CD4-positive, alpha-beta memory T cell (primary cell): Measurements from ENCODE around the gene SLC1A2. TPM values are rescaled to one million over a fixed set of nuclear protein-coding genes. Genes with fewer than 3 reads are reported as not detected.
A peak's percentile ranks its signal among the peaks of the same experiment; 100 is the strongest.

ENCODE experiments used
- CTCF ChIA-PET: fragments of 350-600 bp; sonication (Branson Sonifier 250); formaldehyde crosslinking; loops from one replicate; lab custom pipeline; 2021; ENCODE audit warnings: inconsistent platforms; ENCODE audit not compliant: partially characterized antibody; lab: Charles Lee
- POLR2A ChIA-PET: fragments of 350-600 bp; sonication (Branson Sonifier 250); formaldehyde crosslinking; loops from one replicate; lab custom pipeline; 2021; ENCODE audit not compliant: partially characterized antibody; lab: Charles Lee
- DNase-seq, 5 donors: peaks; one replicate each; pipeline versions ENCODE4 v3.0.0 to v3.0.0-alpha.2; 2020 to 2022; ENCODE audit warnings: mixed read lengths in 1 of 5
- H3K27ac ChIP-seq: one replicate; pipeline ENCODE4 v1.7.0; 2013; ENCODE audit warnings: low read depth, low read length
- H3K27me3 ChIP-seq: 2 replicates; pipeline ENCODE4 v1.7.0; 2013; ENCODE audit warnings: mild to moderate bottlenecking, low read length, moderate library complexity; ENCODE audit not compliant: insufficient read depth
- H3K36me3 ChIP-seq: 2 replicates; pipeline ENCODE4 v1.7.0; 2013; ENCODE audit warnings: mild to moderate bottlenecking, low read length, moderate library complexity; ENCODE audit not compliant: insufficient read depth
- H3K4me1 ChIP-seq: 2 replicates; pipeline ENCODE4 v1.7.0; 2013; ENCODE audit warnings: mild to moderate bottlenecking, low read length, moderate library complexity; ENCODE audit not compliant: insufficient read depth
- H3K4me3 ChIP-seq, 2 donors: one replicate each; pipeline ENCODE4 v1.7.0; 2013; ENCODE audit warnings: low read length in 2 of 2, mild to moderate bottlenecking in 1 of 2
- H3K9me3 ChIP-seq, 2 donors: one replicate each; pipeline ENCODE4 v1.7.0; 2013; ENCODE audit warnings: low read length in 2 of 2, control low read depth in 1 of 2; ENCODE audit not compliant: control insufficient read depth in 1 of 2
- H3K27ac Mint-ChIP-seq, 7 donors: one replicate each; pipeline ENCODE4 v1.8.0; 2020 to 2021; ENCODE audit warnings: mixed read lengths in 7 of 7, mild to moderate bottlenecking in 6 of 7, inconsistent platforms in 3 of 7, moderate library complexity in 3 of 7
- H3K27me3 Mint-ChIP-seq, 2 donors: one replicate each; pipeline ENCODE4 v1.8.0; 2020 to 2021; ENCODE audit warnings: mixed read lengths in 2 of 2
- H3K36me3 Mint-ChIP-seq, 2 donors: one replicate each; pipeline ENCODE4 v1.8.0; 2020 to 2021; ENCODE audit warnings: mixed read lengths in 2 of 2, inconsistent platforms in 1 of 2, mild to moderate bottlenecking in 1 of 2
- H3K4me1 Mint-ChIP-seq, 4 donors: one replicate each; pipeline ENCODE4 v1.8.0; 2020 to 2021; ENCODE audit warnings: mixed read lengths in 4 of 4, mild to moderate bottlenecking in 1 of 4
- H3K4me3 Mint-ChIP-seq, 8 donors: one replicate each; pipeline ENCODE4 v1.8.0; 2020 to 2021; ENCODE audit warnings: mixed read lengths in 8 of 8, mild to moderate bottlenecking in 7 of 8, moderate library complexity in 6 of 8, inconsistent platforms in 3 of 8
- H3K9me3 Mint-ChIP-seq, 8 donors: one replicate each; pipeline ENCODE4 v1.8.0; 2020 to 2021; ENCODE audit warnings: mixed read lengths in 8 of 8, mild to moderate bottlenecking in 5 of 8, inconsistent platforms in 3 of 8, moderate library complexity in 1 of 8
- intact Hi-C: fragments of 100-400 bp; cut with micrococcal nuclease; formaldehyde crosslinking; loops from one replicate; pipeline ENCODE4 v1.15.1; 2023
- polyA plus RNA-seq, 2 donors: library from polyadenylated mRNA; unstranded; fragments of 300-500 nt; fragmentation: Illumina TruSeq; gene quantifications; one replicate each; pipeline ENCODE4 v1.2.3, GENCODE V29; 2021
- total RNA-seq, 2 experiments: library from RNA; stranded (reverse); gene quantifications; one replicate each; pipeline ENCODE4 v1.2.3, GENCODE V29; 2021

Gene SLC1A2
- total and polyA plus RNA-seq, 4 experiments from 2014 or later: 0.08 to 0.25 (median 0.11) TPM

DNA sequence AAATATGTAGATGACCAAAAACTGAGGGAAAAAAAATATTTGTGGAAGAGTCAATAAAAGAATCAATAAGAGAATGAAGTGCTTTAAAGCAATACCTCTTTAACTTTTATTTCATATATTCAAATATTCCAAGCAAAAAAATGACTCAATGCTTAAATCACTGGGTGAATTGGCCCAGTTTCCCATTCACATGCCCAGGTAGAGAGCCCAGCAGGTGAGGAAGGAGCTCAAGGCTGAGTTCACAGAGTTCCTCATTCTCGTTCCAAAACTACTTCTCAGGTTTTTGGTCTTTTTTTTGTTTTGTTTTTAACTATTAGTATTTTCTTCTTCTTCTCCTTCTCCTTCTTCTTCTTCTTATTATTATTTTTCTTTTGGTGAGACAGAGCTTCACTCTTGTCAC is 30.2 kb downstream of the SLC1A2 start:
- H3K9me3 ChIP-seq: no peaks in the 10 kb centered on the region
- H3K36me3 ChIP-seq: no peaks in the 10 kb centered on the region
- H3K4me3 Mint-ChIP-seq: no peak overlapping the region
- peaks cover 19% of the 10 kb centered on the region for H3K4me1 ChIP-seq
- H3K4me1 Mint-ChIP-seq: peaks cover 13 to 27% (median 19%) of the 10 kb centered on the region in 4 donors
- no peak for DNase-seq
- H3K27ac Mint-ChIP-seq: peak overlapping the region in 1 of 7 donors; percentile 8
- no peak overlapping the region for H3K4me3 ChIP-seq
- ChIA-PET POLR2A (no interaction called here), CTCF (interaction anchor here (1.0 to 8.7 kb wide), 8 partner anchors 25 to 876 kb away, joined by 3 to 158 read pairs (median 12); partner anchors contain the start of gene ELF5)
- H3K27ac ChIP-seq: no peak overlapping the region
- peaks cover 0 to 5% (median 0%) of the 10 kb centered on the region in 8 donors for H3K9me3 Mint-ChIP-seq
- no peaks in the 10 kb centered on the region for H3K27me3 ChIP-seq
- intact Hi-C loops: no loop called here
- no peaks in the 10 kb centered on the region for H3K27me3 Mint-ChIP-seq
- no peaks in the 10 kb centered on the region for H3K36me3 Mint-ChIP-seq

DNA sequence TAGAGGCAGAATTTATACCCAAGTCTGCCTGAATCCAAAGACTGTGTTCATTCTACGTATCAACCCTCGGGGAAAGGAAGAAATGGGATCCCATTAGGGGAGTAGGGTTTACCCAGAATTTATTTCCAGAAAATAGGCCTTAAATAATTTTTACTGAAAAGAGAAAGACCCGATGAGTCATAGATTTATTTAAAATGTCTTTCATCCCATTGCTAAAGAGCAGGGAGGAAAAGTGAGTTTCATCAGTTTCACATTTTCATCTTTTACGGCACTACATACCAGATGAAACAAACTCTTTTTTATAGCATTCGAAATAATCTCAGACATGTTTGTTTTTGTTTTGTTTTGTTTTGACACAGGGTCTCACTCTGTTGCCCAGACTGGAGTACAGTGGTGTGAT is 31.3 kb downstream of the SLC1A2 start:
- Mint-ChIP-seq H3K27me3 (no peaks in the 10 kb centered on the region), H3K36me3 (no peaks in the 10 kb centered on the region), H3K9me3 (peaks cover 0 to 5% (median 0%) of the 10 kb centered on the region in 8 donors), H3K27ac (peak overlapping the region in 3 of 7 donors; percentile 22 to 68 (median 26)), H3K4me1 (peaks cover 13 to 27% (median 19%) of the 10 kb centered on the region in 4 donors), H3K4me3 (no peak overlapping the region)
- Histone ChIP-seq H3K9me3 (no peaks in the 10 kb centered on the region), H3K27me3 (no peaks in the 10 kb centered on the region), H3K27ac (no peak overlapping the region), H3K4me1 (peaks cover 19% of the 10 kb centered on the region), H3K36me3 (no peaks in the 10 kb centered on the region), H3K4me3 (no peak overlapping the region)
- intact Hi-C loops: no loop called here
- CTCF ChIA-PET: interaction anchor here (1.6 to 8.7 kb wide), 3 partner anchors 8 to 460 kb away, joined by 3 to 158 read pairs (median 19); no protein-coding TSS in a partner anchor
- POLR2A ChIA-PET: no interaction called here
- DNase-seq: no peak

DNA sequence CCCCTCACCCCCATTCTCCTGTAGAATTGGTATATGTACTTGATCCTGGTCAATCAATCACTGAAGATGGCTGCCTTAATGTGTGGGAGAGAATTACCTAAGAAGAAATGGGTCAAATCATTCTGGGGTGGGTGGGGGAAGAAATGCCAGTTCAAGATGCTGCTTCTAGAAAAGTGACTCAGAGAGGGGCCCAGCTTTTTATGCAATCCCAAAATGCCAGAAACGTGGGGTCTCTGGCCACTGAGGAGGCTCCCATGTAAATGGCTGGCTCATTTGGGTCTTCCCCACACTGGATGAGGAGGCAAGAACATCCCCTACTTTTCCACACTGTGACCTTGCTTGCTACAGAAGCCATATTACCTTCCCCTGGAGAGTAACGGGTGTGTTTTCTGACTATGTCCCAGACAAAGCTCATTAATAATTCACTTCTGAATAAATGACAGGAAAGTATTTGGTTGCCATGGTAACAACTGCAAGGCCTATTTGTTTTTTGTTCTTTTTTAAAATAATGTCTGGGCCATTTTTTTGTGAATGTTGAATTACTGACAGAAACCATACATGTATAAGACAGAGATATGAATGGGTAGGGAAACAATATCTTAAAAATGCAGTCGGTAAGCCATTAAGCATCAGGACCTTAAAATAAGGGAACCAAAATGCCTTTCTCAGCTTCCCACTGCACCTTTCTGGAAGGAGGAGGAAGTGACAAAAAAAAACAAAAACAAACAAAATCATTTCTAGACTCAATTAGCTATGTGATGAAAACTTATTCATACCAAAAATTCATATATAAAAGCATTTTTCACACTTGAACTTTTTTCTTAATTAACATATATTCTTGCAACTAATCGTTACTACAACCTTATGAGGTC is 32.0 kb downstream of the SLC1A2 start:
- peaks cover 0 to 5% (median 0%) of the 10 kb centered on the region in 8 donors for H3K9me3 Mint-ChIP-seq
- no peaks in the 10 kb centered on the region for H3K27me3 Mint-ChIP-seq
- Histone ChIP-seq H3K36me3 (no peaks in the 10 kb centered on the region), H3K27ac (no peak overlapping the region), H3K4me3 (no peak overlapping the region), H3K4me1 (peaks cover 18% of the 10 kb centered on the region), H3K27me3 (no peaks in the 10 kb centered on the region), H3K9me3 (no peaks in the 10 kb centered on the region)
- no peak overlapping the region for H3K4me3 Mint-ChIP-seq
- CTCF ChIA-PET: interaction anchor here (1.6 to 8.7 kb wide), 2 partner anchors 8 to 460 kb away, joined by 3 to 158 read pairs; no protein-coding TSS in a partner anchor
- H3K4me1 Mint-ChIP-seq: peaks cover 13 to 27% (median 19%) of the 10 kb centered on the region in 4 donors
- POLR2A ChIA-PET: no interaction called here
- no peak for DNase-seq
- H3K36me3 Mint-ChIP-seq: no peaks in the 10 kb centered on the region
- intact Hi-C loops: no loop called here
- peak overlapping the region in 2 of 7 donors; percentile 65 to 68 for H3K27ac Mint-ChIP-seq

DNA sequence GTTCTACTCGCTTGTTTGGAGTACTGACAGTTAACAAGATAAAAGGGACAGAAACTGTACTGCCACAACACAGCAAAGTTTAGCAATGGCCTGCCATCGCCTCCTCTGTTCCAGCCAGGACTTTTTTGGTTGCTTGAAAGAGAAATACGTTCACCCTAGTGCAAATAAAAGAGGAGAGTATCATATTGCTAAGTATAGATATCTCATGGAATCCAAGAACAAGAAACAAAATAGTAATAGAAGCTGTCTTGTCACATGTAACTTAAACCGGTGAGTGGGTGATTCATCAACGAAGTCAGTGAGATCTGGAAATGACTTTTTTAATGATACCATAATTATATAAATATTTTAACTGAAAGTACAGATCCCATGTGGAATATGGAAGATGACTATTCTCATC is 35.4 kb downstream of the SLC1A2 start:
- Histone ChIP-seq H3K9me3 (no peaks in the 10 kb centered on the region), H3K4me3 (no peak overlapping the region), H3K27me3 (no peaks in the 10 kb centered on the region), H3K36me3 (no peaks in the 10 kb centered on the region), H3K27ac (no peak overlapping the region), H3K4me1 (no peaks in the 10 kb centered on the region)
- H3K4me1 Mint-ChIP-seq: peaks cover 0 to 4% (median 2%) of the 10 kb centered on the region in 4 donors
- H3K36me3 Mint-ChIP-seq: no peaks in the 10 kb centered on the region
- POLR2A ChIA-PET: no interaction called here
- H3K27ac Mint-ChIP-seq: no peak overlapping the region
- DNase-seq: no peak
- intact Hi-C loops: no loop called here
- CTCF ChIA-PET: no interaction called here
- peaks cover 0 to 1% of the 10 kb centered on the region in 2 donors for H3K27me3 Mint-ChIP-seq
- H3K9me3 Mint-ChIP-seq: peaks cover 0 to 5% (median 1%) of the 10 kb centered on the region in 8 donors
- H3K4me3 Mint-ChIP-seq: no peak overlapping the region

DNA sequence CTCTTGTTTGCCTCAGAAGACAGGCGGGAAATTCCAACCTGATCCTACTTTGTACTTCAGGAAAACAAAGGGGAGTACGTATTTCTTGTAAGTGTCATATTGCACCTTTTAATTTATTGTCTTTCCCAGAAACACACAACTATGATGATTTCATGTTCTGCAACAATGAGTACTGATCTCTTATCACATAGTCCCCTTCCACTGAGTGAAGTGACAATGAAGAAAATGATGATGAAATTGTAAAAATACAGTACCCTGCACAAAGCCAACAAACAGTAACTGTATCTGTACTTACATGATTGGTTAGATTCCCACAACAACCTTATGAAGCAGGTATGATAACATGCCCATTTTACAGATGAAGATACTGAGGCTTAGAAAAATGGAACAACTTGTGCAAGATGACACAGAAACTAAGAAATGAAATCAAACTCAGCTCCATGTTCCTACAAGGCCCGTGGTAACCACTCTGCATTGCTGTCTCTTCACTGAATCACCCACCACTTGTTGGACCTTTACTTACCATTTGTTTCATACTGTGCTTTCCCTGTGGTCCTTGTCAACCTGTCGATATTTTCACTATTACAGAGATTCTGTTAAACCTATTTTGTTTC is 37.5 kb downstream of the SLC1A2 start:
- H3K4me1 ChIP-seq: no peaks in the 10 kb centered on the region

DNA sequence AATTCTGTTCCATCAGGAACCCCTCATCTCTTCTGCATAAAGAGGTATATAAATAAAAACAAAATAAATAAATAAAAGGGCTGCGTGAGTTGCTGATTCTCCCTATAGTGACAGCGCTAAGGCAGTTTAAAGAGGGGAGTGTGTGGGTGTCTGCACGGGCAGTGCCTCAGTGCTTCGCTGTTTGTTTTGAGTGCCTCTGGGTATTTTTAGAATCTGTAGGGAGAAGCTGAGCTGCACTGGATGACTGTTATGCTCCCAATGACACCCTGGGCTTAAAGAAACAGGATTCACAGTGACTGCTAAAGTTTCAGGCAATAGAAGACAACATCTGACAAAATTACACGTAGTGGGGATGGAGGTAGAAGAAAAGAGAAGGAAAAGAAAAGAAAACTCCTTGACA is 38.8 kb downstream of the SLC1A2 start:
- ChIA-PET POLR2A (no interaction called here), CTCF (interaction anchor here (1.3 to 4.4 kb wide), 2 partner anchors 10 to 16 kb away, joined by 4 to 22 read pairs; no protein-coding TSS in a partner anchor)
- H3K27ac ChIP-seq: no peak overlapping the region
- no peaks in the 10 kb centered on the region for H3K4me1 ChIP-seq
- intact Hi-C loops: no loop called here
- Mint-ChIP-seq H3K4me3 (no peak overlapping the region), H3K9me3 (peaks cover 0 to 5% (median 1%) of the 10 kb centered on the region in 8 donors), H3K36me3 (no peaks in the 10 kb centered on the region), H3K4me1 (peaks cover 0 to 1% (median 0%) of the 10 kb centered on the region in 4 donors), H3K27me3 (peaks cover 0 to 1% of the 10 kb centered on the region in 2 donors), H3K27ac (peak overlapping the region in 1 of 7 donors; percentile 86)
- no peaks in the 10 kb centered on the region for H3K36me3 ChIP-seq
- no peak for DNase-seq
- H3K27me3 ChIP-seq: no peaks in the 10 kb centered on the region
- H3K9me3 ChIP-seq: no peaks in the 10 kb centered on the region
- no peak overlapping the region for H3K4me3 ChIP-seq

More for the DNA sequence above, 37.5 kb downstream of the SLC1A2 start:
- intact Hi-C loops: no loop called here
- peaks cover 0 to 1% of the 10 kb centered on the region in 2 donors for H3K27me3 Mint-ChIP-seq
- H3K4me1 Mint-ChIP-seq: peaks cover 0 to 1% (median 0%) of the 10 kb centered on the region in 4 donors
- H3K36me3 ChIP-seq: no peaks in the 10 kb centered on the region
- ChIA-PET POLR2A (no interaction called here), CTCF (interaction anchor here (1.1 to 4.4 kb wide), 4 partner anchors 9 to 384 kb away, joined by 3 to 22 read pairs (median 3); no protein-coding TSS in a partner anchor)
- H3K27ac Mint-ChIP-seq: no peak overlapping the region
- no peak overlapping the region for H3K4me3 Mint-ChIP-seq
- H3K9me3 ChIP-seq: no peaks in the 10 kb centered on the region
- no peaks in the 10 kb centered on the region for H3K27me3 ChIP-seq
- no peak for DNase-seq
- H3K36me3 Mint-ChIP-seq: no peaks in the 10 kb centered on the region
- no peak overlapping the region for H3K27ac ChIP-seq
- no peak overlapping the region for H3K4me3 ChIP-seq
- H3K9me3 Mint-ChIP-seq: peaks cover 0 to 5% (median 1%) of the 10 kb centered on the region in 8 donors

DNA sequence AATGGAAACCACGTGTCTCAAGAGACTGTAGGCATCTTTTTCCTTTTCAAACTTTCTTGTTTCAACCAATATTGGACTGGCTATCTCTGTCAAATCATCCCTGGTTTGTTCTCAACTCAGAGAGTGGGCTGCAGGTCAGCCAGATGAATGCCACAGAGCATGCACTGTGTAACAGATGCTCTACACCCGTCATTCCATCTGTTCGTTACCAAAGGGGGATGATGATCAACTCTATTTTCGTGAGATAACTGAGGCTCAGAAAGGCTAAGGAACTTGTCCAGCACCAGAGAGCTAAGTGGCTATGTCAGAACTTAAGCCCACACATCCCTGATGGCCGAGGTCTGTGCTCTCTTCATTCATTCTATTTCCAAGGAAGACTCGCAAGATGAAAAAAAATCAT is 42.1 kb downstream of the SLC1A2 start:
- H3K4me3 Mint-ChIP-seq: no peak overlapping the region
- peaks cover 0 to 1% of the 10 kb centered on the region in 2 donors for H3K27me3 Mint-ChIP-seq
- POLR2A ChIA-PET: no interaction called here
- no peaks in the 10 kb centered on the region for H3K27me3 ChIP-seq
- no peaks in the 10 kb centered on the region for H3K4me1 ChIP-seq
- no peak for DNase-seq
- H3K9me3 Mint-ChIP-seq: peaks cover 0 to 3% (median 0%) of the 10 kb centered on the region in 8 donors
- intact Hi-C loops: no loop called here
- no peak overlapping the region for H3K4me3 ChIP-seq
- H3K9me3 ChIP-seq: no peaks in the 10 kb centered on the region
- no peaks in the 10 kb centered on the region for H3K36me3 ChIP-seq
- H3K36me3 Mint-ChIP-seq: no peaks in the 10 kb centered on the region
- no peak overlapping the region for H3K27ac Mint-ChIP-seq
- H3K27ac ChIP-seq: no peak overlapping the region
- CTCF ChIA-PET: interaction anchor here (1.0 to 2.2 kb wide), 3 partner anchors 15 to 537 kb away, joined by 3 to 10 read pairs (median 3); no protein-coding TSS in a partner anchor
- H3K4me1 Mint-ChIP-seq: peaks cover 0 to 3% (median 2%) of the 10 kb centered on the region in 4 donors
